ENCODE data around the gene ROBO3. TPM values are rescaled to one million over a fixed set of nuclear protein-coding genes. Genes with fewer than 3 reads are reported as not detected.

ROBO3 gene
- total and polyA plus RNA-seq, 3 donors from 2014 or later = 11.8 to 31.6 (median 12.9) TPM

DNA sequence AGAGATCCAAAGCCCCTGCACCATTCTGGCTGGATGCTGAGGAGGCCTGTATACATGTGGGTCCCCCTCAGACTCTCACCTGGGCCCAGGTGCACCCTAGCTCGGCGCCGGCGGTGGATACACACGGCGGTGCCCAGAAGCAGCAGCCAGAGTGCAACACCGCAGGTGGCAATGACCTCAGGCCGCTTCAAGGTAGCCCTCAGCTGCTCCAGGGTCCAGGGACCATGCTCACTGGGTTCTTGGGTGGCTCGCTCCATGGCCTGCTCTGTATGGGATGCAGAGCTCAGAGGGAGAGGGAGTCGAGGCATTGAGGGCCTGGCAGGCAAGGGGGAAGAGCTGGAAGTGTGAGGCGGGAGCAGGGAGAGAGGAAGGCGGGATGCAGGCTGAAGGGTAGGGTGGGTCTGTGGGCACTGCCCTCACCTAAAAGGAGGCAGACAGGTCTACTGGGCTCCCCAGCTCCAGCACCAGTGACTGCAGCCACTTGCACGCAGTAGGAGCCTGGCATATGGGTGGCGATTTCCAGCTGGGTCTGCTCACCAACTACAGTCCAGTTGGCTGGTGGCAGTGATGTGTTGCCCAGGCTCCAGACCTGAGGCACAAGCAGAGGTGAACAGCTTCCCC is 28.7 kb downstream of the ROBO3 start:
- TF ChIP-seq, protein P1, sequence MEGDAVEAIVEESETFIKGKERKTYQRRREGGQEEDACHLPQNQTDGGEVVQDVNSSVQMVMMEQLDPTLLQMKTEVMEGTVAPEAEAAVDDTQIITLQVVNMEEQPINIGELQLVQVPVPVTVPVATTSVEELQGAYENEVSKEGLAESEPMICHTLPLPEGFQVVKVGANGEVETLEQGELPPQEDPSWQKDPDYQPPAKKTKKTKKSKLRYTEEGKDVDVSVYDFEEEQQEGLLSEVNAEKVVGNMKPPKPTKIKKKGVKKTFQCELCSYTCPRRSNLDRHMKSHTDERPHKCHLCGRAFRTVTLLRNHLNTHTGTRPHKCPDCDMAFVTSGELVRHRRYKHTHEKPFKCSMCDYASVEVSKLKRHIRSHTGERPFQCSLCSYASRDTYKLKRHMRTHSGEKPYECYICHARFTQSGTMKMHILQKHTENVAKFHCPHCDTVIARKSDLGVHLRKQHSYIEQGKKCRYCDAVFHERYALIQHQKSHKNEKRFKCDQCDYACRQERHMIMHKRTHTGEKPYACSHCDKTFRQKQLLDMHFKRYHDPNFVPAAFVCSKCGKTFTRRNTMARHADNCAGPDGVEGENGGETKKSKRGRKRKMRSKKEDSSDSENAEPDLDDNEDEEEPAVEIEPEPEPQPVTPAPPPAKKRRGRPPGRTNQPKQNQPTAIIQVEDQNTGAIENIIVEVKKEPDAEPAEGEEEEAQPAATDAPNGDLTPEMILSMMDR (IDR thresholded peaks at IDR 0.05) = no peak
- TF ChIP-seq POLR2A (IDR thresholded peaks at IDR 0.05) = no peak
- peaks cover 43% of the 10 kb centered on the region for H3K4me1 ChIP-seq
- H3K27me3 ChIP-seq = no peaks in the 10 kb centered on the region
- H3K27ac ChIP-seq = no peak overlapping the region
- H3K36me3 ChIP-seq (ENCODE audit: low read depth, missing control alignments) = no peaks in the 10 kb centered on the region
- 81 to 88% methylated on average over 12 to 14 of the region's 14 CpGs for WGBS, 2 donors
- H3K9me3 ChIP-seq = no peaks in the 10 kb centered on the region
- intact Hi-C loops (cut with DNase I; ENCODE audit: low total_unique reads) = no loop called here
- no peak for DNase-seq
- no peak overlapping the region for H3K4me3 ChIP-seq

DNA sequence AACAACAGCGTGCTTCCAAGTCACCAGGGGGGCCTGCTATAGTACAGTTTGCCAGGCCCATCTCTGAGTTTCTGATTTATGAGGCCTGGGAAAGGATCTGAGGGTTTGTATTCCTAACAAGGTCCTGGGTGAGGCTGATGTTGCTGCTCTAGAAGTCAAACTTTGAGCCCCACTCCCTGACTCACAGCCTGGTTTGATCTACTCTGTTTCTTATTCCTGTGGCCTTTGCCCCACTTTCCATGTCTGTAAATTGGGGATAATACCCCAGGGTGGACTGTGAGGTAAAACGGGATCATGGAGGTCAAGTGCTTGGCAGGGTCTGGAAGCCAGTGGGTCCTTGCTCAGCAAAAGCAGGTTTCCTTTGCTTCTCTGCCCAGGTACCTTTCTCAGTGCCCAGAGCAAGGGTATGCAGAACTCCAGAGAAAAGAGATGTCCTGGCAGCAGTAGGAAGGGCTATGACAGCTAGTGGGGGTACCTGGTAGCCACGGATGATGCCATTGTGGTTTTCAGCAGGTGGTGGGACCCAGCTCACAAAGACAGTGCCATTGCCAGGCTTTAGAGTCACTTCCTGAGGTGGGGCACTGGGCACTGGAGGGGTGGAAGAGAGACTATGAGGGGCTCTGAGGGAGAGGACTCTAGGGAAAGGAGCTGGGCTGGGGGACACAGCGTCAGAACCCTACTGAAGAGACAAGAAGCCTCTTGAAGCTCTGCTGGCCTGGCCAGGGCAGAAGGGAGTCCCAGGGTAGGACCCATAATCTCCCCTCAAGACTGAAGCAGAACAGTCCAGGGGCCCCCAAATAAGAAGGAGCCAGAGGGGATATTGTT is 29.6 kb downstream of the ROBO3 start:
- DNase-seq = no peak
- intact Hi-C loops (cut with DNase I; ENCODE audit: low total_unique reads) = no loop called here
- Histone ChIP-seq H3K4me1 (peaks cover 48% of the 10 kb centered on the region), H3K4me3 (no peak overlapping the region), H3K9me3 (no peaks in the 10 kb centered on the region), H3K36me3 (ENCODE audit: low read depth, missing control alignments) (no peaks in the 10 kb centered on the region), H3K27ac (peak overlapping the region in 1 of 2 donors; percentile 76), H3K27me3 (no peaks in the 10 kb centered on the region)
- WGBS, 2 donors = 79 to 85% methylated on average over 4 of the region's 4 CpGs
- no peak for TF ChIP-seq POLR2A (IDR thresholded peaks at IDR 0.05)
- TF ChIP-seq, protein P1 (IDR thresholded peaks at IDR 0.05) = no peak

DNA sequence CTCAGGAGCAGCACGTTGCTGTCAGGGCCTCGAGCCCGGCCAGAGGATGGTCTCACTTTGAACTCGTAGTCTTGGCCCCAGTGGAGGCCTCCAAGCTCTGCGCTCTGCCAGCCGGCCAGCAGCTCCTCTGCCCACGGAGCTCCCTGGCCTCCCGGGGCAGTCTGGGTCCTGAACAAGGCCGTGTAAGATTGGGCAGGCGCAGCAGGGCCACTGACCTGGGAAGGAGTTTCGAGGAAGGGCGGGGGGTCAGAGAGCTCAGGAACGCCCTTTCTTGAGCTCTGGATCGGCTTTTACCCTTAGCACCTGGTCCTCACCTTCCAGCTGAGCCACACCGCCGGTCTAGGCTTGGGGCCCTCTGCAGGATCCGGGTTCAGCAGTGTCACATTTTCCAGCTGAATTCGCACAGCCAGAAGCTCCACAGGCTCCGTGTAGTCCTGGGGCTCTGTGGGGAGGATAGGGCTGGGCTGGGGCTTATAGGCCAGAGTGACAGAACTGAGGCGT is 30.3 kb downstream of the ROBO3 start:
- Histone ChIP-seq H3K9me3 (no peaks in the 10 kb centered on the region), H3K27ac (peak overlapping the region in 1 of 2 donors; percentile 76), H3K36me3 (ENCODE audit: low read depth, missing control alignments) (no peaks in the 10 kb centered on the region), H3K4me3 (no peak overlapping the region), H3K27me3 (no peaks in the 10 kb centered on the region), H3K4me1 (peaks cover 48% of the 10 kb centered on the region)
- no peak for TF ChIP-seq POLR2A (IDR thresholded peaks at IDR 0.05)
- TF ChIP-seq, protein P1 (IDR thresholded peaks at IDR 0.05) = no peak
- no peak for DNase-seq
- WGBS, 2 donors = 82 to 85% methylated on average over 3 to 20 of the region's 20 CpGs
- intact Hi-C loops (cut with DNase I; ENCODE audit: low total_unique reads) = no loop called here

DNA sequence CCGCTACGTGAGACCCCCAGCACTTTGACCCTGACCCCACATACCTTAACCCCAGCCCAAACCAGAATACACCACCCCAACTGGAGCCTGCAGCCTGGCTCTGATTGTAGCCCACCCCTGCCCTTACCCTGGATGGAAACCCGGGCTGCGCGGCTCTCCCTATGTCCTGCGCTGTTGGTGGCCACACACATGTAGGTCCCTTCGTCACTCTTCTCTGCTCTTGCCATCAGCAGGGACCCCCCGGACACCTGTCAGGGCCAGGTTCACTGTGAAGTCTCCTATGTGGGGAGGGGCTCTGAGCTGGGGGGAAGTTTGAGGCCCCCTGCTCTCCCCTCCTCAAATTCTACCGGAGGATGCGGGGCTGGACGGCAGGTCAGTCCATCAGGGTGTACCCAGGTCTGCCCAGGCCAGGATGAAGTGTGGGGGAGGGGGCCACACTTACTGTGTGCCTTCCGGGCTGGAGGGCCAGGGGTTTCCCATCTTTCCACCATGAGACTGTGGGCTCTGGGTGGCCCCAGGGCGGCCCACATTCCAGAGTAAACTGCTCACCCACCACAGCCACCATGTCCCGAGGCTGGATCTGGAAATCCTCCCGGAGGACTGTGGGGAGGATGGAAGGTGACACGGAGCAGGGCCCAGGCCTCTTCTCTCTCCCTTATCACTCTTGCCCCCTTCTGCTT is 31.0 kb downstream of the ROBO3 start:
- Histone ChIP-seq H3K9me3 (no peaks in the 10 kb centered on the region), H3K4me3 (no peak overlapping the region), H3K4me1 (peaks cover 42% of the 10 kb centered on the region), H3K27me3 (no peaks in the 10 kb centered on the region), H3K27ac (peak overlapping the region in 1 of 2 donors; percentile 76), H3K36me3 (ENCODE audit: low read depth, missing control alignments) (no peaks in the 10 kb centered on the region)
- DNase-seq = no peak
- WGBS, 2 donors = 80 to 94% methylated on average over 11 to 16 of the region's 16 CpGs
- intact Hi-C loops (cut with DNase I; ENCODE audit: low total_unique reads) = no loop called here
- no peak for TF ChIP-seq POLR2A (IDR thresholded peaks at IDR 0.05)
- TF ChIP-seq, protein P1 (IDR thresholded peaks at IDR 0.05) = no peak
